Stimulated activated naive B cell treated with anti-CD40 and anti-IgM and Interleukin-4, amounts not matched to agents 10 μg/mL and 1 μg/mL and 100 μg/mL, for 72 hours (primary cell): ENCODE measurements around the gene TRABD2B.
"Not testable (repeated sequence)": the region's sequence is repeated elsewhere in the genome, so short reads cannot be mapped to it uniquely, and the experiment has no call there.

ENCODE experiments used
- ATAC-seq, 2 donors: fragments of 150-1000 bp; cut with Tn5 transposase; replicated peaks; 2 replicates each; pipeline ENCODE4 v1.10.0; 2021; ENCODE audit warnings: moderate library complexity in 1 of 2
- DNase-seq: peaks from one replicate; pipeline ENCODE4 v3.0.0; 2021
- H3K27ac Mint-ChIP-seq: one replicate; pipeline ENCODE4 v1.8.0; 2022; ENCODE audit warnings: mild to moderate bottlenecking, mixed read lengths
- H3K27me3 Mint-ChIP-seq, 2 donors: one replicate each; pipeline ENCODE4 v1.8.0; 2022; ENCODE audit warnings: mixed read lengths in 2 of 2
- H3K36me3 Mint-ChIP-seq, 2 donors: one replicate each; pipeline ENCODE4 v1.8.0; 2022; ENCODE audit warnings: mixed read lengths in 2 of 2, mild to moderate bottlenecking in 1 of 2
- H3K4me1 Mint-ChIP-seq, 2 donors: one replicate each; pipeline ENCODE4 v1.8.0; 2022; ENCODE audit warnings: mixed read lengths in 2 of 2, mild to moderate bottlenecking in 1 of 2
- H3K4me3 Mint-ChIP-seq, 2 donors: one replicate each; pipeline ENCODE4 v1.8.0; 2022; ENCODE audit warnings: mild to moderate bottlenecking in 2 of 2, mixed read lengths in 2 of 2, moderate library complexity in 1 of 2
- H3K9me3 Mint-ChIP-seq, 2 donors: one replicate each; pipeline ENCODE4 v1.8.0; 2022; ENCODE audit warnings: mixed read lengths in 2 of 2, mild to moderate bottlenecking in 1 of 2

The TRABD2B gene

GRCh38 chr1:47976267-47976666 is 20.9 kb downstream of the TRABD2B start:
- Mint-ChIP-seq H3K9me3 (no peaks in the 10 kb centered on the region), H3K4me3 (no peak overlapping the region), H3K27ac (no peak overlapping the region), H3K36me3 (no peaks in the 10 kb centered on the region), H3K4me1 (no peaks in the 10 kb centered on the region), H3K27me3 (peaks cover 26% of the 10 kb centered on the region in 2 donors)
- DNase-seq (no peak), ATAC-seq (no peak)

GRCh38 chr1:47975302-47975921 is 21.8 kb downstream of the TRABD2B start:
- peaks cover 19 to 21% of the 10 kb centered on the region in 2 donors for H3K27me3 Mint-ChIP-seq
- DNase-seq = no peak
- no peak overlapping the region for H3K4me3 Mint-ChIP-seq
- no peak overlapping the region for H3K27ac Mint-ChIP-seq
- no peak for ATAC-seq
- H3K36me3 Mint-ChIP-seq = no peaks in the 10 kb centered on the region
- H3K9me3 Mint-ChIP-seq = no peaks in the 10 kb centered on the region
- H3K4me1 Mint-ChIP-seq = no peaks in the 10 kb centered on the region

GRCh38 chr1:47972864-47973432 is 24.2 kb downstream of the TRABD2B start:
- Mint-ChIP-seq H3K27ac (no peak overlapping the region), H3K9me3 (no peaks in the 10 kb centered on the region), H3K4me3 (no peak overlapping the region), H3K36me3 (no peaks in the 10 kb centered on the region), H3K4me1 (no peaks in the 10 kb centered on the region), H3K27me3 (peaks cover 20 to 25% of the 10 kb centered on the region in 2 donors)
- DNase-seq (no peak), ATAC-seq (no peak)

DNA sequence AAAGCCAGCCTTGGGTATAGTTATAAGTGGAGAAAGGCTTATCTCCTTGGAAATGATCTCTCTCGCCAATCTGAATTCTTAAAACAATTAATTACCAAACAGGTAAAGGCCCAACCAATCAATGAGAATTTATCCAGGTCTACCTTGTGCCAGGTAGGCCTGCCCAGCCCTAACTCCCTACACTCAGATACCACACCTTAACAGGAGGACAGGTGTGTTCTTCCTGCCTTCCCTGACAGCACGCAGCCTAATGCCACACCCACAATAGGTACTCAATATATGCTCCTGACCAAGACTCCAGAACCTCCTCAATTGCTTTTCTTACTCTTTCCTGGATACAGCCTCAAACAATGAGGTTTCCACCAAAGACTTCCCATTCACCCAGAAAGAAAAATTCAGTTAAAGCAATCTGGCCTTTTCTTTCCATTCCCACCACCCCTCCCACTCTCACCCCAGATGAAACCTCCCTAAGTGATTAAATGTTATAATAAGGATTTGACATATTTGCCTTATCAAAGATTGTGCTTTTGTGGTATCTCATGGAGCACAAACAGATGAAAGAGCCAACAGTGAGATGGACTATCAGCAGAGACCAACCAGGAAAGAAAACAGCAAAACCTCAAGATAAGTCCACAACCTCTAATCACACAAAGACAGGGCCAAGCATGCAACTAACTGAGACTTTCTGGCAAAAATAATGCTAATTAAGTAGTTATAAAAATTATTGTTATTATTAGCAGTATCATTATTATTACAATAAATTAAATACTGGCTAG is 25.6 kb downstream of the TRABD2B start:
- ATAC-seq = no peak
- Mint-ChIP-seq H3K27me3 (peaks cover 16 to 18% of the 10 kb centered on the region in 2 donors), H3K9me3 (no peaks in the 10 kb centered on the region), H3K4me1 (no peaks in the 10 kb centered on the region), H3K36me3 (no peaks in the 10 kb centered on the region), H3K27ac (no peak overlapping the region), H3K4me3 (no peak overlapping the region)
- DNase-seq = no peak

DNA sequence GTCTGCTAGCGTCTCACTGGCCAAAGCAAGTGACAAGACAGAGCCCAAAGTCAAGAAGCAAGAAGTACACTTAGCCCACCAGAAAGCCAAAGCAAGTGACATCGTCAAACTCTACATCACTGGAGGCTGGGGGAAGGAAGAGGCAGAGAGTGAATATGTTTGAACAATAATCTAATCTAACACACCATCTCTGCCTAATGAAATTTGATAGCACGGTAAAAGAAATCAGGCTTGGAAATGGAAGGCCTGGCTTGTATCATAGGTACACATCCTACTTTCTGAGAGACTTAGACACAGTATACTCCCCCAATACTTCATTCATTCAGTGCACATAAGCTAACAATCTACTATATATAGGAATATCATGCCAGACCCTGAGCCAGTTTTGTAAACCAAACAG is 26.3 kb downstream of the TRABD2B start:
- Mint-ChIP-seq H3K9me3 (no peaks in the 10 kb centered on the region), H3K36me3 (no peaks in the 10 kb centered on the region), H3K4me1 (no peaks in the 10 kb centered on the region), H3K27ac (no peak overlapping the region), H3K4me3 (no peak overlapping the region), H3K27me3 (peaks cover 12 to 18% of the 10 kb centered on the region in 2 donors)
- ATAC-seq (no peak), DNase-seq (no peak)

DNA sequence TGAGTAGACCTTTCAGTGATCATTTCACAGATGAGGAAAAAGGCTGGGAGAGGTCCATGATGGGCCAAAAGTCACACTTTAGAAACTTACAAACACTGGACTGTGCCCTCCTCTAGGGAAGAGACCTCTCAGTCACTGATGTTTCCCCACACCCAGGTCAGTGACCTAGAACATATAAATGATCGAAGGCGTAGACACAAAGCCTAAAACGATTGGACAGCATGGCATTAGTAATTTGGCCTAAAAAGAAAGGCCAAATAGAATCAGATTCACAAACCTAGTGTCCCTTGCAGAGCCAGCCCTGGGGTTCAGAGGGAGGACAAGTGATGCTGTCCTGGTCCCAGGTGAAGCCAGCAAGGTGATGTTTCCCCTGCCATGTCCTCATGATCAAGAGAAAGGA is 27.7 kb downstream of the TRABD2B start:
- no peak for ATAC-seq
- H3K4me1 Mint-ChIP-seq = no peaks in the 10 kb centered on the region
- H3K36me3 Mint-ChIP-seq = no peaks in the 10 kb centered on the region
- no peak overlapping the region for H3K27ac Mint-ChIP-seq
- no peak overlapping the region for H3K4me3 Mint-ChIP-seq
- H3K9me3 Mint-ChIP-seq = no peaks in the 10 kb centered on the region
- H3K27me3 Mint-ChIP-seq = peaks cover 18 to 32% of the 10 kb centered on the region in 2 donors
- DNase-seq = no peak

DNA sequence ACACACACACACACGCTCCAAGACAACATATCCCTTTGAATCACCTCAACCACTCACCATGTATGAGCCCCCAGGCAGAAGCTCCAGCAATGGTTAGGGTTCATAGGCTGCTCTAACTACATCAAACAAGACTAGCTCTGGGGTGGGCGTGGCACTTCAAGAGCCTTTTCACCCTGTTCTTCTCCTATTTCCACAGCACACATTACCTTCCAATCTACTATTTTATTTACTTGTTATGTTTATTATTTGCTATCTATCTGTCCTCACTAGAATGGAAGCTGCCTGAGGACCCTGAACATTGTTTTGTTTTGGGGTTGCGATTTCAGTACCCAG is 28.7 kb downstream of the TRABD2B start:
- H3K36me3 Mint-ChIP-seq = no peaks in the 10 kb centered on the region
- peaks cover 13 to 24% of the 10 kb centered on the region in 2 donors for H3K27me3 Mint-ChIP-seq
- H3K4me3 Mint-ChIP-seq = no peak overlapping the region
- no peaks in the 10 kb centered on the region for H3K4me1 Mint-ChIP-seq
- no peak for DNase-seq
- no peak overlapping the region for H3K27ac Mint-ChIP-seq
- no peak for ATAC-seq
- no peaks in the 10 kb centered on the region for H3K9me3 Mint-ChIP-seq

- no peak overlapping the region for H3K27ac Mint-ChIP-seq
- no peaks in the 10 kb centered on the region for H3K9me3 Mint-ChIP-seq
- ATAC-seq (no peak), DNase-seq (no peak)
- no peaks in the 10 kb centered on the region for H3K4me1 Mint-ChIP-seq
- no peaks in the 10 kb centered on the region for H3K36me3 Mint-ChIP-seq
- H3K27me3 Mint-ChIP-seq = peaks cover 13 to 20% of the 10 kb centered on the region in 2 donors
- H3K4me3 Mint-ChIP-seq = no peak overlapping the region
Observed at GRCh38 chr1:47967864-47968555, 29.2 kb downstream of the TRABD2B start.

DNA sequence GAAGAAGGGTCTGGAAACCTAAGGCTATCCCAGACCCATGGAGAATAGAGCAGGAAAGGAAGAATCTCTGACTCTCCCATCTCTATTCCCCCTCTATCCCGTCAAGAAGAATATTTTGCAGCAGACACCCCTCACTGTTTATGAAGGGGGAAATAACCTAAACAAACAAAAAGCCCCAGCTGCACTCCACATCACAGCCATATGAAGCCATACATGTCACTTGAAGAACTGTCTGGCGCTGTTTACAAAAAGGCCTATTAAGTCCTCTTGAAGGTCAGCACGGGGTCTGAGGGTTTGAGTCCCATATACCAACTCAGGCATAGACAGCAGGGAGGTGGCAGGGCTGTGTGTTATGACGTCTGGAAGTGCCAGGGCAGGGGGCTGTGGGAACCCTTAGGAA is 31.4 kb downstream of the TRABD2B start:
- H3K27me3 Mint-ChIP-seq = peaks cover 7 to 20% of the 10 kb centered on the region in 2 donors
- H3K9me3 Mint-ChIP-seq = peaks cover 0 to 4% of the 10 kb centered on the region in 2 donors
- no peak for DNase-seq
- ATAC-seq = no peak
- no peaks in the 10 kb centered on the region for H3K36me3 Mint-ChIP-seq
- H3K4me1 Mint-ChIP-seq = no peaks in the 10 kb centered on the region
- H3K4me3 Mint-ChIP-seq = no peak overlapping the region
- no peak overlapping the region for H3K27ac Mint-ChIP-seq

DNA sequence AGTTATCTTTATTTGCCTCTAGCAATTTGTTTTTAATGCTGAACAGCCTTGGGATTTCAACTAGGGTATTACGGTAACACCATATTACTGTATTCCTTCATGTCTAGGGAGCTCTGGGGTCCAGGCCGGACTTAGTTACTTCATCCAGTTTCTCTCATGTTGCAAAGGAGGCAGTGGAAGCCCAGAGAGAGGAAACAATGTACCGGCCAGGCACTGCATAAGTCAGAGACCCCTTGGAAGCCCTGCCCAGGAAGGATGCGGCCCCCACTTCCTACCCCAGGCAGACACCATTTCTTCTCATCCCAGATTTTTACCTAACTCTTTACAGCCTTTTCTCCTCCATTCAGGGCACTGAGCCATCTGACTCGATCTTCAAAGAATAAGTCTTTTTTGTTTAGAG is 32.5 kb downstream of the TRABD2B start:
- DNase-seq = no peak
- Mint-ChIP-seq H3K4me3 (no peak overlapping the region), H3K36me3 (no peaks in the 10 kb centered on the region), H3K27me3 (peaks cover 7 to 20% of the 10 kb centered on the region in 2 donors), H3K4me1 (no peaks in the 10 kb centered on the region), H3K27ac (no peak overlapping the region), H3K9me3 (peaks cover 0 to 7% of the 10 kb centered on the region in 2 donors)
- ATAC-seq = no peak

- Mint-ChIP-seq H3K4me3 (no peak overlapping the region), H3K27ac (no peak overlapping the region), H3K27me3 (peaks cover 12 to 26% of the 10 kb centered on the region in 2 donors), H3K36me3 (no peaks in the 10 kb centered on the region), H3K4me1 (no peaks in the 10 kb centered on the region), H3K9me3 (peaks cover 0 to 10% of the 10 kb centered on the region in 2 donors)
- no peak for DNase-seq
- no peak for ATAC-seq
Observed at GRCh38 chr1:47963568-47964358, 33.4 kb downstream of the TRABD2B start.

DNA sequence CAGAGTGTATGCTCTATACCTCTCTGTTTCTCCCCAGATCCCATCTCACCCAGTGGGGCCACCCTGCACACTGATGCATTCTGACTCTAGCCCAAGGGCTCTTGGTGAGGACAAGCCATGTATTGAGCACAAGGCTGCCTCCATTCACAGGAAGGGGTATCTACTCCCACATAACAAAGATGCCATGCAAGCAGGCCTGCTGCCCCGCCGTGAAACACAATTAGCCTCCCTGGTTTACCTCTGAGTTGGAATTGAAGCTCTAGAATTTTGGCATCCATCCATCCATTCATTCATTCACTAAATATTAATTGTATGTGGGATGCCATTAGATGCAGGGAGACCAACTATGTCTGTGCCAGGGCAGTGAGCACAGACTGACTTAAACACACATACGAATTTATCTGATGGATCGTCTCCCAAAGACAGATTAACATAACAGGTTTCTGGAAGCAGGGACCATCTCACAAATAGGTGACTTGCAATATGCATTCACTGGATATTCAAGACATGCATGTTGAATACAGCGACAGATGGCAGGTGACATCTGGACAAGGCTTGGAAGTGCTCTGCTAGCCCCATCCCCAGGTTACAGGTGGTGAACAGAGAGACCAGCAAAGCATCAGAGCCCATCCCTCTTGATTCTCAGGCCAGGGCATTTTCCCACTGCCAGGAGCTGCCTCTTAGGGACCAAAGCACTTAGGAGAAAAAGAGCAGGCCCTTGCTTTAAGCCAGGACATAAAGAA is 34.3 kb downstream of the TRABD2B start:
- Mint-ChIP-seq H3K27me3 (peaks cover 13 to 22% of the 10 kb centered on the region in 2 donors), H3K9me3 (peaks cover 0 to 10% of the 10 kb centered on the region in 2 donors), H3K27ac (no peak overlapping the region), H3K4me3 (no peak overlapping the region), H3K4me1 (no peaks in the 10 kb centered on the region), H3K36me3 (no peaks in the 10 kb centered on the region)
- no peak for DNase-seq
- no peak for ATAC-seq

DNA sequence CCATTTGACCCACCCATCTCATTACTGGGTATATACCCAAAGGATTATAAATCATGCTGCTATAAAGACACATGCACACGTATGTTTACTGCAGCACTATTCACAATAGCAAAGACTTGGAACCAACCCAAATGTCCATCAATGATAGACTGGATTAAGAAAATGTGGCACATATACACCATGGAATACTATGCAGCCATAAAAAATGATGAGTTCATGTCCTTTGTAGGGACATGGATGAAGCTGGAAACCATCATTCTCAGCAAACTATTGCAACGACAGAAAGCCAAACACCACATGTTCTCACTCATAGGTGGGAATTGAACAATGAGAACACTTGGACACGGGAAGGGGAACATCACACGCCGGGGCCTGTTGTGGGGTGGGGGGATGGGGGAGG is 35.4 kb downstream of the TRABD2B start:
- not testable (repeated sequence) for H3K36me3 Mint-ChIP-seq, H3K4me1 Mint-ChIP-seq, H3K27ac Mint-ChIP-seq, DNase-seq, ATAC-seq, H3K4me3 Mint-ChIP-seq, H3K9me3 Mint-ChIP-seq
- H3K27me3 Mint-ChIP-seq = peaks cover 13 to 22% of the 10 kb centered on the region in 2 donors
